HG02870 (cell line): ENCODE data around the gene ACCS.

Experiments
- ATAC-seq: cut with Tn5 transposase; IDR thresholded peaks from one replicate; pipeline ENCODE4 v1.9.1; 2021; ENCODE audit warnings: mild to moderate bottlenecking, moderate library complexity; ENCODE audit not compliant: unreplicated experiment

The ACCS gene, protein sequence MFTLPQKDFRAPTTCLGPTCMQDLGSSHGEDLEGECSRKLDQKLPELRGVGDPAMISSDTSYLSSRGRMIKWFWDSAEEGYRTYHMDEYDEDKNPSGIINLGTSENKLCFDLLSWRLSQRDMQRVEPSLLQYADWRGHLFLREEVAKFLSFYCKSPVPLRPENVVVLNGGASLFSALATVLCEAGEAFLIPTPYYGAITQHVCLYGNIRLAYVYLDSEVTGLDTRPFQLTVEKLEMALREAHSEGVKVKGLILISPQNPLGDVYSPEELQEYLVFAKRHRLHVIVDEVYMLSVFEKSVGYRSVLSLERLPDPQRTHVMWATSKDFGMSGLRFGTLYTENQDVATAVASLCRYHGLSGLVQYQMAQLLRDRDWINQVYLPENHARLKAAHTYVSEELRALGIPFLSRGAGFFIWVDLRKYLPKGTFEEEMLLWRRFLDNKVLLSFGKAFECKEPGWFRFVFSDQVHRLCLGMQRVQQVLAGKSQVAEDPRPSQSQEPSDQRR

GRCh38 chr11:44065841-44066731 is at the start of gene ACCS:
TSS of gene ACCS (plus strand) at chr11:44066270. CDS start at chr11:44067628, 1,358 bp downstream.
- peak; percentile 88 for ATAC-seq

GRCh38 chr11:44016546-44017442 is 49.3 kb upstream of the ACCS start:
- no peak for ATAC-seq

GRCh38 chr11:44017443-44018126 is 48.5 kb upstream of the ACCS start:
- no peak for ATAC-seq

GRCh38 chr11:44018127-44018521 is 47.9 kb upstream of the ACCS start:
- no peak for ATAC-seq

DNA sequence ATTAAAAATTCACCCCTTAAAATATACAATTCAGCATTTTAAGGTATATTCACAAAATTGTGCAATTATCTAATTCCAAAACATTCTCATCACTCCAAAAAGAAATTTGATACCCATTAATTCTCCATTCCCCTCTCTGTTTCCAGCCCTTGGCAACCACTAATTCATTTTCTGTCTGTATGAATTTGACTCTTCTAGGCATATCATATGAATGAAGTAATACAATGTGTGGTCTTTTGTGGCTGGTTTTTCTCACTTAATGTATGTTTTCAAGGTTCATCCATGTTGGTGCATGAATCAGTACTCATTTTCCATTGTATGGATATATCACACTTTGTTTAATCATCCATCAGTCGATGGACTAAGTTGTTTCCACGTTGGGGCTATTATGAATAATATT is 47.2 kb upstream of the ACCS start:
- ATAC-seq, result no peak

GRCh38 chr11:44024977-44025376 is 41.1 kb upstream of the ACCS start:
- ATAC-seq, result no peak

- no peak for ATAC-seq
Measured at GRCh38 chr11:44025727-44026126, 40.3 kb upstream of the ACCS start.

GRCh38 chr11:44028401-44028800 is 37.7 kb upstream of the ACCS start:
- ATAC-seq, result no peak

- ATAC-seq, result no peak
Measured at GRCh38 chr11:44028816-44029506, 37.1 kb upstream of the ACCS start.

DNA sequence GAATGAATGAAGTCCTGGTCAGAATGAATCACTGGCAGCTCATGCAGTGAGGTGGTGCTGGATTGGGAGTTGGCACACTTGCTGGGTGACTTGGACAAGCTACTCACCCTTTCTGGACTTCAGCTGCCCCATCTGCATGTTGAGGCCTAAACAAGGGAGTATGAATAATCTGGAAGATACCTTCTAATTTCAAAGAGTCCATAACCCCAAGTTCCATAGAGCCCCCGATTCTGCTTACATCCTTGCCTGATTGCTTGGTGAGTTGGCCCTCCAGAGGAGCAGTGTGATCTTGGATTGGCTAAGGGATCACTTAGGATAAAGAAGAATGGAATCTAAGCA is 36.6 kb upstream of the ACCS start:
- no peak for ATAC-seq

DNA sequence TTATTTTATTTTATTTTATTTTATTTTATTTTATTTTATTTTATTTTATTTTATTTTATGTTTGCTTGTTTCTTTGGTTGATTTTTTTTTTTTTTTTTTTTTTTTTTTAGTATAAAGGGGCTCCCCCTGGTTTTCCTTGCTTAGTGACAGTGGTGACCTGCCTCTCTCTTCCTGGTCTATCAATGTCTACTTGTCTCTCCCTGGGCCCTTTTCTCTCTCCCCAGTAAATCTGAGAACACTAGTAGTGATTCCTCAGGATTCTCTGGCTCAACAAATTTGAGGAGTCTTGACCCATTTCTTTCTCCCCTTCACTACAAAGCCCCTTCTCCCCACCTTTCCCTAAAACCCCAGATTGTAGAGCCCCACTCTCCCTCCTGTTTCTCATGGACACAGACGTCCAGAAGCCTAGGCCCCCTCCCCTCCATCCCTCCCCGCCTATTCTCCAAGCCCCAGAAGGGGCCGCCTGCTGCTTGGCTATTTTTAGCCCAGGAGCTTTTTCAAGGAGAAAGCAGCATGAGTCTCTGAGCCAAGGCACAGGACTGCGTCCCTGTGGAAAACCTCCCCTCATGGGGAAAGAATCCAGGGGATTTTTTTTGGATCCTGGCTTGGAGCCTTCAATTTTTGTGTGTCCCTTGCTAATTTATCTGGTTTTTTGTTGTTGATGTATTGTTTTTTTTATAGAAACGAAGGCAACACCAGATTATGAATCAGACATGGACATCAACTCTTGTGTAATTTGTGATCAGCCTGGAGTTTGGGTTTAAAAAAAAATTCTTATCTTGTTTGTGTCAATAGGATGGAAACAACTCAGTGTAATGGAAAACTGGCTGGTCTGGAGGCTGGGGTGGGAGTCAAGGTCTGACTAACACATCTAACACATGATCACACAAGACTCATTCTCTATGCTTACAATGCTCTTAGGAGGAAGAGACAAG is 35.8 kb upstream of the ACCS start:
- ATAC-seq, result no peak

GRCh38 chr11:44030996-44031395 is 35.1 kb upstream of the ACCS start:
- no peak for ATAC-seq

DNA sequence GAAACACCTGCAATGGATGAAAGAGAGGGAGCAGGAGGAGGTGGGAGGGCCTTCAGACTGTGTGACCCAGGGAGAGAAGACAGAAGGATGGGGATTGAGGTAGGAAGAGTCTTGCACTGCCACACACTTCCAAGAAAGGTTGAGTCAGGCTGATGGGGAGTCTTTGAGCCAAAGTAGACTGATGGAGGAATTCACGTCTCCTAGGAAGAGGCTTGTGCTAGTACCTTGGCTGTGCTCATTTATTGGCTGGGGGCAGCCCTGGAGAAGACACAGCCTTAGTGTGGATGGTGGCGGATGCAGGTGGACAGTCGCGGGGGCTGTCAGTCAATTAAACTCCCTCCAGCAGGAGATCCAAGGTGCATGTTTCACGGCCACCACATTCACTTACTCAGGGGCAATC is 34.5 kb upstream of the ACCS start:
- no peak for ATAC-seq

DNA sequence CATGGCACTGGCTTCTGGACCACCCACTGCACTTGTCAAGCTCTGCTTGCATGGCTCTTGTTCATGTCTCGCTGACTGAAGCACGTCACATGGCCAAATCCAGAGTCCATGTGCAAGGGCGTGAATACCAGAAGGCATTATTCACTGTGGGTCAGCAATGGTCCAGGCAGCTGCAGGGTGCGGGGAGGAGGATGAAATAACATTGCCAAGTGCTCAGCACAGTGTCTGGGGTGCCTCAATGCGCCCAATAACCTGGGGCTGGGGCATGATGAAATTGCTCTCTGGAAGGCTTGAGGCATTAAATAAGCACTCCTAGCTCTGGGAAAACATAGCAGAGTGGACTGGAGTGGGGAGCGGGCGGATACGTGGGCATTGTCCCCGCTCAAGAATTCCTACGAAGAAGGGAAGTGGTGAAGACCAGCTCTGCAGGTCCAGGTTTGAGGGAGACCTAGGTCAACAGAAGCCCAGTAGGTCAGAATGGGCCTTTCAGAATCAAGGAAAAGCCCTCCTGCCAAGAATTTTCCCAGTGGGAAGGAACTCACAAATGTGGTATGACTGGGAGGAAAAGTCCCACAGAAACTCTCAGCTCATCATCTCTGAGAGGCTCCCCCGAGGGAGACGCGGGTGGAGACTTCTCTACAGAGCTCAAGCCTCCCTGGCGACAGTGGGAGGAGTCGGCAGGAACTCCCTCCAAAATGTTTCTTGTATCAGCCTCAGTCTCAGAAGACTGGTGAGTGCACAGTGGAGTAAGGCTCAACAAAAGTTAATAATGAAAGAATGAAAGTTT is 33.6 kb upstream of the ACCS start:
- no peak for ATAC-seq

GRCh38 chr11:44033411-44033850 is 32.6 kb upstream of the ACCS start:
- no peak for ATAC-seq

DNA sequence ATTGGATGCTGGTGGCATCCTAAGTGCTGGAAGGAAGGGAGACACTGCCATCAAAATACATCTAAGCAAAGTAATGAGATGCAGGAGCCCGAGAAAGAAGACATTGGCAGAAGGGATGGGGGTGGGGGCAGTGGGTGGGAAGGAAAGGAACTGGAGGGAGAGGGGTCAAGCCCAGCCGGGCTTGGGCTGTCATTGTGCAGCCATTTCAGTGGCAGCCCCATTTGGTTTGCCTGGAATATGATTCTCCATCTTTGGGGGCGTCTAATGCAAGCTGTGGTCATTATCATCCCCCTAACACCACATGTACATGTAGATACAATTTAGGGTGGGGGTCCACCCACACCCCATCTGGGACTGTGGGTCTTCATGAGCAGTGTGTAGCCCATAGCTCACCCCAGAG is 32.2 kb upstream of the ACCS start:
- no peak for ATAC-seq

DNA sequence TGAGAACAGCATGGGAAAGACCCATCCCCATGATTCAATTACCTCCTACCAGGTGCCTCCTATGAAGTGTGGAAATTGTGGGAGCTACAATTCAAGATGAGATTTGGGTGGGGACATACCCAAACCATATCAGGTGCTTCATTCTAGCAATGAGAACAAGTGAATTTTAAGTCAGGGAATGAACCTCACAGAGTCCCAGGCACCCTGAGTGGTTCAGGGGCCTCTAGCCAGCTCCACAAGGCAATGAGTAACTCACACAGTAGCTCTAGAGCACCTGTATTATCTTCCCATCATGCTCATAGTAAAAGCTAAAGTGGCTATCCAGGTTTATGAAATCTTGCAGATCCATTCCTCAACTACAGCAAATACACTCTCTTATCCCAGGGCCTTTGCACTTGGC is 31.4 kb upstream of the ACCS start:
- ATAC-seq, result no peak
